PFSK-1 (cell line): ENCODE measurements around the gene CERS6.

Experiments
- FOXP2 ChIP-seq: optimal IDR thresholded peaks from 2 replicates; pipeline ENCODE3; 2011; ENCODE audit warnings: borderline replicate concordance, control low read depth, inconsistent platforms; ENCODE audit not compliant: insufficient read depth; ENCODE audit errors: extremely low read length, extremely low read depth
- POLR2AphosphoS5 ChIP-seq: IDR thresholded peaks from 2 replicates; pipeline ENCODE4 v1.6.1; 2012; ENCODE audit warnings: low read depth, mild to moderate bottlenecking, control low read depth, low read length, moderate library complexity
- SIN3A ChIP-seq: IDR thresholded peaks from 2 replicates; pipeline ENCODE4 v1.6.1; 2012; ENCODE audit warnings: mild to moderate bottlenecking, low read length, moderate library complexity, borderline replicate concordance; ENCODE audit not compliant: insufficient read depth

DNA sequence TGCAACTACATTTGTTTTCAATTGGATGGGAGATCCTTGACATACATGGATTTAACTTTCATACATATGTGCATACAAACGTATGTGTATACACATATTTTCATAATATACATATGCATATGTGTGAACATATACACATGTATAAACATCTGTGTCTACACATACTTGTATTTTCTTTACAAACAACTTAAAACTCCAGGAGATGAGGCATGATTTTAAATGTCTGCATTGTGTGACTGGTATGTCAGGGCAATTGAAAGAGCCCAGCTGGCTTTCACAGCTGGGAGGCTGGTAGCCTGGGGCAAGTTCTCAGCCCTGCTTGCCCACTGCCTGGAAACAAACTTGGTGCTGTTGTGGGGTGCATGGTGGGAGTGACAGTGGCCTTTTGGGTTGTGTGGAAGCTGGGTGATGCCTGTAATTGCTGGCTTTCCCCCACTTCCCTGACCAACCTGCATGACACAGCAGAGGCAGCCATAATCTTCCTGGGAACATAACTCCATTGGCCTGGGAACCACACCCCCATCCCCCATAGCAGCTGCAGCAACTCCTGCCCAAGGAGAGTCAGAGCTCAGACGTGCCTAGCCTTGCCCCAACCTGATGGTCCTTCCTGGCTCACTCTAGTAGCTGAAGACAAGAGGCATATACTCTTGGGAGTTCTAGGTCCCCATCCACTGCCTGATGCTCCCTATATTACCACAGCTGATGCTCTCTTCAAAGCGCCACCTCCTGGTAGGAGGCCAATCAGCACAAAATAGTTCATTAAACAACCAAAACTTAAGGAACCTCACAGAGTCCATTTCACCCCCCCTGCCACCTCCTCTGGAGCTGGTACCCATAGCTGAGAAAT is 158.3 kb downstream of the CERS6 start:
- TF ChIP-seq POLR2AphosphoS5 (no peak), SIN3A (no peak), FOXP2 (no peak)
